T-helper 1 cell treated with Interleukin-12 subunit alpha and Interleukin-12 subunit beta and Interleukin-4 antibody, amounts not matched to agents 30 μg/mL and 1 μg/mL, for 36 hours (primary cell): ENCODE measurements around the gene ANP32A.
"Not testable (repeated sequence)": the region's sequence is repeated elsewhere in the genome, so short reads cannot be mapped to it uniquely, and the experiment has no call there.

Experiments
- H3K27ac Mint-ChIP-seq: one replicate; pipeline ENCODE4 v1.8.0; 2021; ENCODE audit warnings: mild to moderate bottlenecking, mixed read lengths
- H3K27me3 Mint-ChIP-seq: one replicate; pipeline ENCODE4 v1.8.0; 2021; ENCODE audit warnings: low read depth, mixed read lengths
- H3K36me3 Mint-ChIP-seq: one replicate; pipeline ENCODE4 v1.8.0; 2021; ENCODE audit warnings: low read depth, mixed read lengths
- H3K4me1 Mint-ChIP-seq: one replicate; pipeline ENCODE4 v1.8.0; 2021; ENCODE audit warnings: low read depth, mixed read lengths
- H3K4me3 Mint-ChIP-seq: one replicate; pipeline ENCODE4 v1.8.0; 2021; ENCODE audit warnings: mild to moderate bottlenecking, moderate library complexity, mixed read lengths
- H3K9me3 Mint-ChIP-seq: one replicate; pipeline ENCODE4 v1.8.0; 2021; ENCODE audit warnings: mixed read lengths

Gene ANP32A

DNA sequence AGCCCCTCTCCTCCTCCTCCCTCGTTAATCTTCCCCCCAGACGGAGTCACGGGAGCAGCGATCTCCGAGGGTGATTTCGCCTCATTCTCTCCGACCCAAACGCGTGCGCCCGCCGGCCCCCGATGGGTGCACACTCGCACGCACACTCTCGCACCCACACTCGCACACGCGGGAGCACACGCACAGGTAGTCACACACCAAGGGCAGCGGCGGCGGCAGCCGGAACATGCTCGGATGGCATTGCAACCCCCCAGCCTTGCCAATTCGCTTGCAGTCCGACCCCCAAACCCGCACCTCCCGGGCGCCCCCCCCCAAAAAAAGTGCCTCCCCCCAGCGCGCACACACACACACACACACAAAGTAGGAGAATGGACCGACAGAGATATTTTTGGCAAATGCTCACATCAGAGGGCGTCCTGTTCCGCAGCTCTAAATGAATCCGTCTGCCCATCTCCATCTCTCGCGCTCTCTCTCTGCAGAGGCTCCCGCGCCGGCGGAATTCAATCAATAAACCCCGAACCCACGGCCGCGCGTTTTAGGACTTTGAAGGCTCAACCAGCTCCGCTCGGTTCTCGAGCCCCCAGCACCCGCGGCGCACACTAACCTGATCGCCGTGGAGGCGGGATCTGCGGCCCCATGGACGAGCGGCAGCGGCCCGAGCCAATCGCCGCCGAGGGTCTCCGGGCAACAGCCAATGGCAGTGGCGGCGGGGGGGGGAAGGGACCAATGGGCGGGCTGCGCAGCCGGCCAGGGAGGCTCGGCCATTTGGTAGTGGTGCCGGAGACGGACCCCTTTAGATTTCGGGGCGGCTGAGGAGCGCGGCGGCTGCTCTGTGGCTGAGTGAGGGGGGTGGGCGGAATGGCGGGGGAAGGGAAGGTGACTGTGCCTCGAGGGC, at the start of gene ANP32A:
TSS of gene ANP32A (minus strand) at position 601 of the 895 bp plus-strand sequence. CDS start at position 457, 144 bp downstream.
- Mint-ChIP-seq H3K4me3 (peak within 1 kb of the TSS; percentile 99), H3K4me1 (peaks cover 24% of the 10 kb centered on the region), H3K27me3 (no peaks in the 10 kb centered on the region), H3K9me3 (no peaks in the 10 kb centered on the region), H3K36me3 (peaks cover 22% of the 10 kb centered on the region), H3K27ac (peak within 1 kb of the TSS; percentile 100)

- Mint-ChIP-seq H3K27me3 (peaks cover 18% of the 10 kb centered on the region), H3K9me3 (no peaks in the 10 kb centered on the region), H3K4me3 (no peak overlapping the region), H3K4me1 (no peaks in the 10 kb centered on the region), H3K27ac (no peak overlapping the region), H3K36me3 (no peaks in the 10 kb centered on the region)
Measured at GRCh38 chr15:68868296-68868695, 47.6 kb upstream of the ANP32A start.

GRCh38 chr15:68862415-68862814, 41.7 kb upstream of the ANP32A start:
- Mint-ChIP-seq H3K4me3 (no peak overlapping the region), H3K27me3 (peaks cover 11% of the 10 kb centered on the region)

GRCh38 chr15:68858666-68859065, 38.0 kb upstream of the ANP32A start:
- H3K27me3 Mint-ChIP-seq: peaks cover 28% of the 10 kb centered on the region
- peaks cover 20% of the 10 kb centered on the region for H3K9me3 Mint-ChIP-seq
- H3K4me1 Mint-ChIP-seq, H3K27ac Mint-ChIP-seq, H3K4me3 Mint-ChIP-seq, H3K36me3 Mint-ChIP-seq: not testable (repeated sequence)

More at GRCh38 chr15:68862415-68862814, 41.7 kb upstream of the ANP32A start:
- no peaks in the 10 kb centered on the region for H3K4me1 Mint-ChIP-seq
- peaks cover 9% of the 10 kb centered on the region for H3K9me3 Mint-ChIP-seq
- H3K27ac Mint-ChIP-seq: no peak overlapping the region
- no peaks in the 10 kb centered on the region for H3K36me3 Mint-ChIP-seq

GRCh38 chr15:68857443-68857842, 36.7 kb upstream of the ANP32A start:
- H3K27ac Mint-ChIP-seq, H3K36me3 Mint-ChIP-seq, H3K4me1 Mint-ChIP-seq, H3K4me3 Mint-ChIP-seq: not testable (repeated sequence)
- peaks cover 39% of the 10 kb centered on the region for H3K27me3 Mint-ChIP-seq
- H3K9me3 Mint-ChIP-seq: peaks cover 20% of the 10 kb centered on the region

DNA sequence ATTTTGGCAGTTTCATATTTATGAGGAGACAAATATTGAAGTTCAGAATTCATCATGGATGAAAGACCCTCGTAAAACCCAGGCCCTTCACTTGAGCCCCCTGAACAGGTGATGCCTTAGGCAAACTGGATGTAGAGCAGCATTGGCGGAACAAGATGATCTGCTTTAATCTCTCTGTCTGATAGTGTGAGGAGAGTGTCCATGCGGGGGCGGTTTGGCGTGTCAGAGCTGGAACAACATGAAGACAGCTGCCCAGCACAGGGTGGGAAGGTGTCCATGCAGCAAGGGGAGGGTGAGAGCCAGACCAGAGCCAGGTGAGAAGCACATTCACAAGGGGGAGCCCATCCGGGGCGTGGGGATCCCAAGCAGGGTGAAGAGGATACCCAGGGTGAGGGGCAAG, 31.8 kb upstream of the ANP32A start:
- Mint-ChIP-seq H3K4me1 (no peaks in the 10 kb centered on the region), H3K27me3 (peaks cover 56% of the 10 kb centered on the region), H3K36me3 (peaks cover 2% of the 10 kb centered on the region), H3K9me3 (peaks cover 11% of the 10 kb centered on the region), H3K27ac (no peak overlapping the region), H3K4me3 (no peak overlapping the region)

- H3K27ac Mint-ChIP-seq: no peak overlapping the region
- H3K9me3 Mint-ChIP-seq: peaks cover 6% of the 10 kb centered on the region
- H3K36me3 Mint-ChIP-seq: peaks cover under 1% of the 10 kb centered on the region
- H3K4me3 Mint-ChIP-seq: no peak overlapping the region
- no peaks in the 10 kb centered on the region for H3K4me1 Mint-ChIP-seq
- peaks cover 52% of the 10 kb centered on the region for H3K27me3 Mint-ChIP-seq
Measured at GRCh38 chr15:68851971-68852370, 31.3 kb upstream of the ANP32A start.

- Mint-ChIP-seq H3K4me1 (no peaks in the 10 kb centered on the region), H3K27ac (no peak overlapping the region), H3K27me3 (peaks cover 53% of the 10 kb centered on the region), H3K4me3 (no peak overlapping the region), H3K36me3 (no peaks in the 10 kb centered on the region), H3K9me3 (no peaks in the 10 kb centered on the region)
Measured at GRCh38 chr15:68849497-68849896, 28.8 kb upstream of the ANP32A start.

- Mint-ChIP-seq H3K27me3 (peaks cover 56% of the 10 kb centered on the region), H3K36me3 (no peaks in the 10 kb centered on the region), H3K4me3 (no peak overlapping the region), H3K4me1 (peaks cover 2% of the 10 kb centered on the region), H3K27ac (no peak overlapping the region), H3K9me3 (no peaks in the 10 kb centered on the region)
Measured at GRCh38 chr15:68846851-68847439, 26.2 kb upstream of the ANP32A start.

DNA sequence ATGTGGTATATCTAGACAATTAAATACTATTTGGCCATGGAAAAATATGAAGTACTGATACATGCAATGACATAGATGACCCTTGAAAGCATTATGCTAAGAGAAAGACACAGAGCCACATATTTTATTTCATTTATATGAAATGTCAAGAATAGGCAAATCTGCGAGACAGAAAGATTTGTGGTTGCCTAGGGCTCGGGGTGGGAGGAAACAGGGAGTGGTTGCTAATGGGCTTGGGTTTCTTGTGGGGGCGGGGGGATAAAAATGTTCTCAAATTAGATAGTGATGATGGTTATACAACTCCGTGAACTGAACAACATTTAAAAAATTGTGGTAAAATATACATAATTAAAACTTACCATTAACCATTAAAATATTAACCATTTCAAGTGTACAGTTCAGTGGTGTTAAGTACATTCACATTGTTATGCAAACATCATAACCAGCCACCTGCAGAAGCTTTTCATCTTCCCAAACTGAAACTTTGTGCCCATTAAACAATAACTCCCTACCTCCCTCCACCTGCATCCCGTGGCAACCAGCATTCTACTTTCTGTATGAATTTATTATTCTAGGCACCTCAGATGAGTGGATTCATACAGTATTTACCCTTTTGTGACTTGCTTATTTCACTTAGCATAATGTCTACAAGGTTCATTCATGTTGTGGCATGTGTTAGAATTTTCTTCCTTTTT, 24.3 kb upstream of the ANP32A start:
- no peak overlapping the region for H3K4me3 Mint-ChIP-seq
- peaks cover 2% of the 10 kb centered on the region for H3K4me1 Mint-ChIP-seq
- H3K36me3 Mint-ChIP-seq: no peaks in the 10 kb centered on the region
- peaks cover 69% of the 10 kb centered on the region for H3K27me3 Mint-ChIP-seq
- no peak overlapping the region for H3K27ac Mint-ChIP-seq
- H3K9me3 Mint-ChIP-seq: no peaks in the 10 kb centered on the region

- H3K27ac Mint-ChIP-seq: no peak overlapping the region
- H3K4me3 Mint-ChIP-seq: peak overlapping the region; percentile 40
- H3K36me3 Mint-ChIP-seq: no peaks in the 10 kb centered on the region
- no peaks in the 10 kb centered on the region for H3K9me3 Mint-ChIP-seq
- H3K4me1 Mint-ChIP-seq: peaks cover 2% of the 10 kb centered on the region
- H3K27me3 Mint-ChIP-seq: peaks cover 67% of the 10 kb centered on the region
Measured at GRCh38 chr15:68843425-68844311, 23.0 kb upstream of the ANP32A start.

DNA sequence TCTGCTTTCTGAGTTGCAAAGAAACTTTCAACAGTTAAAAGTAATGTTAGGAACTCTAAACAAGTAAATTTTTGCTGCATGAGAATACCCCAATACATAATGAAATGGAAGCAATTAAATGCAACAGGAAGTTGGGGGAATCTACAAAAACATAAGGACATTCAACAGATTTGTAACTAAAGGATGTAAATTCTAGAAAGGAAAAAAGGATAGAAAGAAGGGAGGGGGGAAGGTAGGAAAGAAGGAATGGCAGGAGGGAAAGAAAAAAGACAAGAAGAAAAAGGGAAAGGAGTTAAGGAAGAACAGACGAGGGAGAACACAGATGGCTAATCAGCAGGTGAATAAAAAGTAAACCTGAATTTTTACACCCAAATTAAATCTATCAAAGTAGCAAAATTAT, 22.3 kb upstream of the ANP32A start:
- peak overlapping the region; percentile 20 for H3K4me3 Mint-ChIP-seq
- no peaks in the 10 kb centered on the region for H3K36me3 Mint-ChIP-seq
- H3K27me3 Mint-ChIP-seq: peaks cover 71% of the 10 kb centered on the region
- H3K4me1 Mint-ChIP-seq: peaks cover 2% of the 10 kb centered on the region
- H3K9me3 Mint-ChIP-seq: no peaks in the 10 kb centered on the region
- no peak overlapping the region for H3K27ac Mint-ChIP-seq

- Mint-ChIP-seq H3K27me3 (peaks cover 32% of the 10 kb centered on the region), H3K27ac (no peak overlapping the region), H3K4me1 (peaks cover 18% of the 10 kb centered on the region)
Measured at GRCh38 chr15:68834346-68834745, 13.7 kb upstream of the ANP32A start.

More at GRCh38 chr15:68834346-68834745, 13.7 kb upstream of the ANP32A start:
- peaks cover 19% of the 10 kb centered on the region for H3K9me3 Mint-ChIP-seq
- H3K4me3 Mint-ChIP-seq: no peak overlapping the region
- H3K36me3 Mint-ChIP-seq: peaks cover 4% of the 10 kb centered on the region
